GM23338 (cell line): Measurements from ENCODE around the gene CDH23. TPM values are rescaled to one million over a fixed set of nuclear protein-coding genes. Genes with fewer than 3 reads are reported as not detected.

Experiments used
- CREB1 ChIP-seq: fragments of 250-450 bp; sonication (Bioruptor Pico); IDR thresholded peaks from 2 replicates; pipeline ENCODE4 v1.5.0; 2020; ENCODE audit warnings: low read depth, mild to moderate bottlenecking, moderate library complexity
- EZH2phosphoT487 ChIP-seq: fragments of 200-600 bp; sonication (generic); IDR thresholded peaks from one replicate; pipeline ENCODE4 v1.8.1; 2018; ENCODE audit warnings: antibody characterized with exemption; ENCODE audit not compliant: unreplicated experiment
- JUNB ChIP-seq: IDR thresholded peaks from one replicate; pipeline ENCODE4 v1.6.1; 2016; ENCODE audit warnings: antibody characterized with exemption; ENCODE audit not compliant: unreplicated experiment
- NANOG ChIP-seq: IDR thresholded peaks from 2 replicates; pipeline ENCODE4 v1.6.1; 2016; ENCODE audit warnings: antibody characterized with exemption, borderline replicate concordance
- POLR2AphosphoS5 ChIP-seq: IDR thresholded peaks from 2 replicates; pipeline ENCODE4 v1.6.1; 2016; ENCODE audit warnings: antibody characterized with exemption, low read depth
- STAT1 ChIP-seq: IDR thresholded peaks from one replicate; pipeline ENCODE4 v1.6.1; 2016; ENCODE audit warnings: antibody characterized with exemption; ENCODE audit not compliant: unreplicated experiment
- ZNF114 ChIP-seq: fragments of 250-450 bp; sonication (Bioruptor Pico); IDR thresholded peaks from 2 replicates; pipeline ENCODE4 v1.5.0; 2020; ENCODE audit warnings: mild to moderate bottlenecking, moderate library complexity
- ZNF331 ChIP-seq: fragments of 250-450 bp; sonication (Bioruptor Pico); IDR thresholded peaks from 2 replicates; pipeline ENCODE4 v1.5.0; 2020; ENCODE audit warnings: low read depth, mild to moderate bottlenecking, moderate library complexity
- polyA plus RNA-seq: library from polyadenylated mRNA; unstranded; fragments of >200 nt; fragmentation: Nextera tagmentation; extraction: Ambion mirVana; gene quantifications from 2 replicates; pipeline ENCODE4 v1.2.1, GENCODE V29; 2016
- total RNA-seq: library from RNA; depleted of rRNA; stranded (reverse); fragments of >200 nt; shearing (Covaris generic); gene quantifications from 2 replicates; pipeline ENCODE4 v1.2.3, GENCODE V29; 2014
- TF ChIP-seq, protein P1 (sequence below): fragments of 250-450 bp; sonication (Bioruptor Pico); IDR thresholded peaks from 2 replicates; pipeline ENCODE4 v1.5.0; 2020; ENCODE audit warnings: mild to moderate bottlenecking, moderate library complexity
- TF ChIP-seq, protein P2 (sequence below): IDR thresholded peaks from 2 replicates; pipeline ENCODE4 v1.6.1; 2016; ENCODE audit warnings: antibody characterized with exemption

CDH23 gene
- total and polyA plus RNA-seq, 2 experiments from 2014 or later = 0.95 to 4.3 TPM

GRCh38 chr10:71802715-71803488, 406.2 kb downstream of the CDH23 start (continued):
- TF ChIP-seq, protein P1, sequence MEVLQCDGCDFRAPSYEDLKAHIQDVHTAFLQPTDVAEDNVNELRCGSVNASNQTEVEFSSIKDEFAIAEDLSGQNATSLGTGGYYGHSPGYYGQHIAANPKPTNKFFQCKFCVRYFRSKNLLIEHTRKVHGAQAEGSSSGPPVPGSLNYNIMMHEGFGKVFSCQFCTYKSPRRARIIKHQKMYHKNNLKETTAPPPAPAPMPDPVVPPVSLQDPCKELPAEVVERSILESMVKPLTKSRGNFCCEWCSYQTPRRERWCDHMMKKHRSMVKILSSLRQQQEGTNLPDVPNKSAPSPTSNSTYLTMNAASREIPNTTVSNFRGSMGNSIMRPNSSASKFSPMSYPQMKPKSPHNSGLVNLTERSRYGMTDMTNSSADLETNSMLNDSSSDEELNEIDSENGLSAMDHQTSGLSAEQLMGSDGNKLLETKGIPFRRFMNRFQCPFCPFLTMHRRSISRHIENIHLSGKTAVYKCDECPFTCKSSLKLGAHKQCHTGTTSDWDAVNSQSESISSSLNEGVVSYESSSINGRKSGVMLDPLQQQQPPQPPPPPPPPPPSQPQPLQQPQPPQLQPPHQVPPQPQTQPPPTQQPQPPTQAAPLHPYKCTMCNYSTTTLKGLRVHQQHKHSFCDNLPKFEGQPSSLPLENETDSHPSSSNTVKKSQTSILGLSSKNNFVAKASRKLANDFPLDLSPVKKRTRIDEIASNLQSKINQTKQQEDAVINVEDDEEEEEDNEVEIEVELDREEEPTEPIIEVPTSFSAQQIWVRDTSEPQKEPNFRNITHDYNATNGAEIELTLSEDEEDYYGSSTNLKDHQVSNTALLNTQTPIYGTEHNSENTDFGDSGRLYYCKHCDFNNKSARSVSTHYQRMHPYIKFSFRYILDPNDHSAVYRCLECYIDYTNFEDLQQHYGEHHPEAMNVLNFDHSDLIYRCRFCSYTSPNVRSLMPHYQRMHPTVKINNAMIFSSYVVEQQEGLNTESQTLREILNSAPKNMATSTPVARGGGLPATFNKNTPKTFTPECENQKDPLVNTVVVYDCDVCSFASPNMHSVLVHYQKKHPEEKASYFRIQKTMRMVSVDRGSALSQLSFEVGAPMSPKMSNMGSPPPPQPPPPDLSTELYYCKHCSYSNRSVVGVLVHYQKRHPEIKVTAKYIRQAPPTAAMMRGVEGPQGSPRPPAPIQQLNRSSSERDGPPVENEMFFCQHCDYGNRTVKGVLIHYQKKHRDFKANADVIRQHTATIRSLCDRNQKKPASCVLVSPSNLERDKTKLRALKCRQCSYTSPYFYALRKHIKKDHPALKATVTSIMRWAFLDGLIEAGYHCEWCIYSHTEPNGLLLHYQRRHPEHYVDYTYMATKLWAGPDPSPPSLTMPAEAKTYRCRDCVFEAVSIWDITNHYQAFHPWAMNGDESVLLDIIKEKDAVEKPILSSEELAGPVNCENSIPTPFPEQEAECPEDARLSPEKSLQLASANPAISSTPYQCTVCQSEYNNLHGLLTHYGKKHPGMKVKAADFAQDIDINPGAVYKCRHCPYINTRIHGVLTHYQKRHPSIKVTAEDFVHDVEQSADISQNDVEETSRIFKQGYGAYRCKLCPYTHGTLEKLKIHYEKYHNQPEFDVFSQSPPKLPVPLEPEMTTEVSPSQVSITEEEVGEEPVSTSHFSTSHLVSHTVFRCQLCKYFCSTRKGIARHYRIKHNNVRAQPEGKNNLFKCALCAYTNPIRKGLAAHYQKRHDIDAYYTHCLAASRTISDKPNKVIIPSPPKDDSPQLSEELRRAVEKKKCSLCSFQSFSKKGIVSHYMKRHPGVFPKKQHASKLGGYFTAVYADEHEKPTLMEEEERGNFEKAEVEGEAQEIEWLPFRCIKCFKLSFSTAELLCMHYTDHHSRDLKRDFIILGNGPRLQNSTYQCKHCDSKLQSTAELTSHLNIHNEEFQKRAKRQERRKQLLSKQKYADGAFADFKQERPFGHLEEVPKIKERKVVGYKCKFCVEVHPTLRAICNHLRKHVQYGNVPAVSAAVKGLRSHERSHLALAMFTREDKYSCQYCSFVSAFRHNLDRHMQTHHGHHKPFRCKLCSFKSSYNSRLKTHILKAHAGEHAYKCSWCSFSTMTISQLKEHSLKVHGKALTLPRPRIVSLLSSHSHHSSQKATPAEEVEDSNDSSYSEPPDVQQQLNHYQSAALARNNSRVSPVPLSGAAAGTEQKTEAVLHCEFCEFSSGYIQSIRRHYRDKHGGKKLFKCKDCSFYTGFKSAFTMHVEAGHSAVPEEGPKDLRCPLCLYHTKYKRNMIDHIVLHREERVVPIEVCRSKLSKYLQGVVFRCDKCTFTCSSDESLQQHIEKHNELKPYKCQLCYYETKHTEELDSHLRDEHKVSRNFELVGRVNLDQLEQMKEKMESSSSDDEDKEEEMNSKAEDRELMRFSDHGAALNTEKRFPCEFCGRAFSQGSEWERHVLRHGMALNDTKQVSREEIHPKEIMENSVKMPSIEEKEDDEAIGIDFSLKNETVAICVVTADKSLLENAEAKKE (CRISPR knock-in tag) = no peak
- TF ChIP-seq JUNB (no peak), STAT1 (no peak), POLR2AphosphoS5 (no peak), NANOG (no peak), ZNF114 (CRISPR knock-in tag) (no peak), EZH2phosphoT487 (no peak), ZNF331 (no peak), CREB1 (CRISPR knock-in tag) (no peak)
- TF ChIP-seq, protein P2, sequence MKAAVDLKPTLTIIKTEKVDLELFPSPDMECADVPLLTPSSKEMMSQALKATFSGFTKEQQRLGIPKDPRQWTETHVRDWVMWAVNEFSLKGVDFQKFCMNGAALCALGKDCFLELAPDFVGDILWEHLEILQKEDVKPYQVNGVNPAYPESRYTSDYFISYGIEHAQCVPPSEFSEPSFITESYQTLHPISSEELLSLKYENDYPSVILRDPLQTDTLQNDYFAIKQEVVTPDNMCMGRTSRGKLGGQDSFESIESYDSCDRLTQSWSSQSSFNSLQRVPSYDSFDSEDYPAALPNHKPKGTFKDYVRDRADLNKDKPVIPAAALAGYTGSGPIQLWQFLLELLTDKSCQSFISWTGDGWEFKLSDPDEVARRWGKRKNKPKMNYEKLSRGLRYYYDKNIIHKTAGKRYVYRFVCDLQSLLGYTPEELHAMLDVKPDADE = no peak
